ENCODE results near the gene STAB2. TPM values are rescaled to one million over a fixed set of nuclear protein-coding genes. Genes with fewer than 3 reads are reported as not detected.
A peak's percentile ranks its signal among the peaks of the same experiment; 100 is the strongest.

The STAB2 gene
- total RNA-seq, 1 donor from 2014 or later, result not detected

- Histone ChIP-seq H3K9me3 (no peaks in the 10 kb centered on the region), H3K27me3 (no peaks in the 10 kb centered on the region), H3K4me1 (no peaks in the 10 kb centered on the region), H3K4me3 (no peak overlapping the region), H3K36me3 (peaks cover 42 to 75% of the 10 kb centered on the region in 2 donors), H3K27ac (peak overlapping the region in 1 of 2 donors; percentile 16)
- TF ChIP-seq, protein P1, sequence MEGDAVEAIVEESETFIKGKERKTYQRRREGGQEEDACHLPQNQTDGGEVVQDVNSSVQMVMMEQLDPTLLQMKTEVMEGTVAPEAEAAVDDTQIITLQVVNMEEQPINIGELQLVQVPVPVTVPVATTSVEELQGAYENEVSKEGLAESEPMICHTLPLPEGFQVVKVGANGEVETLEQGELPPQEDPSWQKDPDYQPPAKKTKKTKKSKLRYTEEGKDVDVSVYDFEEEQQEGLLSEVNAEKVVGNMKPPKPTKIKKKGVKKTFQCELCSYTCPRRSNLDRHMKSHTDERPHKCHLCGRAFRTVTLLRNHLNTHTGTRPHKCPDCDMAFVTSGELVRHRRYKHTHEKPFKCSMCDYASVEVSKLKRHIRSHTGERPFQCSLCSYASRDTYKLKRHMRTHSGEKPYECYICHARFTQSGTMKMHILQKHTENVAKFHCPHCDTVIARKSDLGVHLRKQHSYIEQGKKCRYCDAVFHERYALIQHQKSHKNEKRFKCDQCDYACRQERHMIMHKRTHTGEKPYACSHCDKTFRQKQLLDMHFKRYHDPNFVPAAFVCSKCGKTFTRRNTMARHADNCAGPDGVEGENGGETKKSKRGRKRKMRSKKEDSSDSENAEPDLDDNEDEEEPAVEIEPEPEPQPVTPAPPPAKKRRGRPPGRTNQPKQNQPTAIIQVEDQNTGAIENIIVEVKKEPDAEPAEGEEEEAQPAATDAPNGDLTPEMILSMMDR (IDR thresholded peaks at IDR 0.05), result no peak
- DNase-seq (ENCODE audit: low spot score in 2 of 2), result no peak
- intact Hi-C loops (cut with DNase I), result no loop called here
Observed at GRCh38 chr12:103791350-103791920, 204.4 kb downstream of the STAB2 start.

DNA sequence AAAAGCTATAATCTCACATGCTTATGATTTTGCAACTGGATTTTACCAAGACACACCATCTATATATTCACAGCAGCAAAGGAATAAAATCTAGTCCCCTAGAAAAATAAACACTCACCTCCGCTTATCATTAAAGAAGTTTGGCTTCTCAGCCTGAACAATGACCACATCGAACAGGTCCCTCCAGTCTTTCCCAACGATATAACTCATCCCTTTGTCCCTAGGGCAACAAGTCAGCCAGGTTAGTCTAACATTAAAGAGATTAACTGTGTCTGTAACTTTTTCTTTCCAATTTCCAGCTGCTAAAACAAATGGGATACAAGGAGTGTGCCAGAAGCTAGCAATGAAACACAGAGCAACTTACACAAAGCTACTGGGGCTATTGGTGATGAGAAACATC is 206.0 kb downstream of the STAB2 start:
- intact Hi-C loops (cut with DNase I), result no loop called here
- TF ChIP-seq, protein P1 (IDR thresholded peaks at IDR 0.05), result no peak
- Histone ChIP-seq H3K36me3 (peaks cover 56 to 72% of the 10 kb centered on the region in 2 donors), H3K9me3 (no peaks in the 10 kb centered on the region), H3K27ac (no peak overlapping the region), H3K4me1 (no peaks in the 10 kb centered on the region), H3K4me3 (no peak overlapping the region), H3K27me3 (no peaks in the 10 kb centered on the region)
- no peak for DNase-seq (ENCODE audit: low spot score in 2 of 2)

DNA sequence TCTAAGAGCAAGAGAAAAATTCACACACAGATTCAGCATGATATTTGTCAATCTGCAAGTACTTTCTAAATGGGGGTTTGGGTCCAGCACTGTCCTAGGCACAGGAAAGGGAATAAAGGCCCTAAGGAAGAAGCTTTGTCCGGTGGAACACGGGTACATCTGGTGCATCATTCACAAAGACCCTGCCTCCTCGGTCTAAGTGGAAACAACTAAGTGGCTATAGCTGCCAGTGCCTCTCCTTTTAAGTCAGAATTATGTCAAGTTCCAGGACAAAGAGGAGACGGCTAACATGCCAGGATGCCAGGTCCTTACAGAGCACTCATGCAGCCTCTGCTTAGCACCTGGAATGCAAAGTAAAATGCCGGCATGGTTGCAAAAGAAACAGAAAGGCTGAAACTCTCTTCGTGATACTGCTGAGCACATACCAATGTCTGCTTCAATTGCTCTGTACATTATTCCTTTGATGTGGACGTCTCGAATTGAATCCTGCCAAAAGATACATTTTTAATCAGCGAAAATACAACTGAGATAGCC is 206.5 kb downstream of the STAB2 start:
- DNase-seq (ENCODE audit: low spot score in 2 of 2), result no peak
- TF ChIP-seq, protein P1 (IDR thresholded peaks at IDR 0.05), result no peak
- intact Hi-C loops (cut with DNase I), result no loop called here
- Histone ChIP-seq H3K36me3 (peaks cover 58 to 76% of the 10 kb centered on the region in 2 donors), H3K4me1 (no peaks in the 10 kb centered on the region), H3K27me3 (no peaks in the 10 kb centered on the region), H3K4me3 (no peak overlapping the region), H3K9me3 (no peaks in the 10 kb centered on the region), H3K27ac (no peak overlapping the region)

- DNase-seq (ENCODE audit: low spot score in 2 of 2), result no peak
- intact Hi-C loops (cut with DNase I), result no loop called here
- H3K4me3 ChIP-seq, result no peak overlapping the region
- H3K27ac ChIP-seq, result no peak overlapping the region
- no peaks in the 10 kb centered on the region for H3K9me3 ChIP-seq
- H3K27me3 ChIP-seq, result no peaks in the 10 kb centered on the region
- TF ChIP-seq, protein P1 (IDR thresholded peaks at IDR 0.05), result no peak
- H3K4me1 ChIP-seq, result peaks cover 0 to 2% of the 10 kb centered on the region in 2 donors
- peaks cover 62 to 76% of the 10 kb centered on the region in 2 donors for H3K36me3 ChIP-seq
Observed at GRCh38 chr12:103794309-103795213, 207.5 kb downstream of the STAB2 start.

GRCh38 chr12:103798586-103798985 is 211.5 kb downstream of the STAB2 start:
- Histone ChIP-seq H3K4me1 (peaks cover 3 to 24% of the 10 kb centered on the region in 2 donors), H3K27me3 (no peaks in the 10 kb centered on the region), H3K4me3 (no peak overlapping the region), H3K9me3 (no peaks in the 10 kb centered on the region), H3K36me3 (peaks cover 36 to 53% of the 10 kb centered on the region in 2 donors), H3K27ac (peak overlapping the region; percentile 56 to 82)
- no peak for DNase-seq (ENCODE audit: low spot score in 2 of 2)
- intact Hi-C loops (cut with DNase I), result no loop called here
- TF ChIP-seq, protein P1 (IDR thresholded peaks at IDR 0.05), result no peak
